Endothelial cell of umbilical vein (primary cell): ENCODE measurements around the gene SIAE. TPM values are rescaled to one million over a fixed set of nuclear protein-coding genes. Genes with fewer than 3 reads are reported as not detected.

Experiments used
- BruUV-seq: library from RNA; stranded (reverse); fragments of 400-500 nt; replicated peaks from 2 replicates; lab custom pipeline; 2021; lab: Mats Ljungman, UMichigan
- CTCF ChIA-PET: fragments of 300-600, 350-600 bp; sonication (Branson Sonifier 250); formaldehyde crosslinking; loops from one replicate; lab custom pipeline; 2021; ENCODE audit warnings: antibody characterized with exemption, inconsistent platforms; lab: Charles Lee
- POLR2A ChIA-PET: fragments of 300-600, 350-600 bp; sonication (Branson Sonifier 250); formaldehyde crosslinking; loops from one replicate; lab custom pipeline; 2021; ENCODE audit warnings: antibody characterized with exemption, inconsistent platforms; lab: Charles Lee
- DNase-seq: peaks from one replicate; pipeline ENCODE4 v3.0.0-alpha.2; 2011; ENCODE audit warnings: low read depth, low spot score
- FAIRE-seq: peaks from 2 replicates; lab custom pipeline; 2011; peaks lifted over from hg19 to GRCh38; lab: Jason Lieb, UNC
- H2AFZ ChIP-seq: 2 replicates; pipeline ENCODE4 v1.6.0; 2012; ENCODE audit warnings: low read depth, low read length, control low read depth, inconsistent platforms
- H3K27ac ChIP-seq: 2 replicates; pipeline ENCODE4 v1.5.1; 2011; ENCODE audit warnings: low read depth, mild to moderate bottlenecking, control low read depth, low read length, moderate library complexity; ENCODE audit not compliant: insufficient read depth
- H3K27me3 ChIP-seq, 2 experiments: 2 replicates each; pipeline versions ENCODE4 v1.6.0 to v1.6.1; 2011; ENCODE audit warnings: low read length in 2 of 2, mixed read lengths in 1 of 2; ENCODE audit not compliant: control insufficient read depth in 2 of 2, insufficient read depth in 2 of 2
- H3K36me3 ChIP-seq, 2 experiments: 2 replicates in 1 of 2; 3 replicates in 1 of 2; pipeline ENCODE4 v1.5.1; 2011; ENCODE audit warnings: low read length in 2 of 2, mild to moderate bottlenecking in 1 of 2, moderate library complexity in 1 of 2; ENCODE audit not compliant: control insufficient read depth in 2 of 2, insufficient read depth in 2 of 2; ENCODE audit errors: extremely low read depth in 1 of 2
- H3K4me1 ChIP-seq: 3 replicates; pipeline ENCODE4 v1.5.1; 2011; ENCODE audit warnings: mild to moderate bottlenecking, low read length; ENCODE audit not compliant: control insufficient read depth, insufficient read depth; ENCODE audit errors: extremely low read depth
- H3K4me2 ChIP-seq: 2 replicates; pipeline ENCODE4 v1.6.1; 2011; ENCODE audit warnings: low read length, control low read depth, mixed read lengths; ENCODE audit not compliant: insufficient read depth
- H3K4me3 ChIP-seq, 3 experiments: fragments of 200-600 bp in 1 of 3; sonication (generic), shearing (Covaris generic) in 1 of 3; replicated peaks in 1 of 3; 2 replicates each; pipeline ENCODE4 v1.5.1; 2011 to 2016; ENCODE audit warnings: control low read depth in 3 of 3, low read length in 3 of 3, mild to moderate bottlenecking in 2 of 3, inconsistent platforms in 1 of 3, low read depth in 1 of 3, moderate library complexity in 1 of 3; ENCODE audit not compliant: insufficient read depth in 1 of 3
- H3K79me2 ChIP-seq: 2 replicates; pipeline ENCODE4 v1.6.0; 2012; ENCODE audit warnings: low read length, inconsistent platforms; ENCODE audit not compliant: control insufficient read depth, insufficient read depth
- H3K9ac ChIP-seq: replicated peaks from 2 replicates; pipeline ENCODE3; 2011; ENCODE audit warnings: low read length, control low read depth; ENCODE audit not compliant: insufficient read depth; ENCODE audit errors: extremely low read depth
- H3K9me1 ChIP-seq: replicated peaks from 3 replicates; pipeline ENCODE4 v1.6.0; 2011; ENCODE audit warnings: mild to moderate bottlenecking, low read length; ENCODE audit not compliant: control insufficient read depth, insufficient read depth; ENCODE audit errors: extremely low read depth
- H3K9me3 ChIP-seq: replicated peaks from 2 replicates; pipeline ENCODE4 v1.5.1; 2012; ENCODE audit warnings: low read length, inconsistent platforms; ENCODE audit not compliant: control insufficient read depth, insufficient read depth
- H4K20me1 ChIP-seq: replicated peaks from 2 replicates; pipeline ENCODE3; 2011; ENCODE audit warnings: mild to moderate bottlenecking, low read length; ENCODE audit not compliant: control insufficient read depth, insufficient read depth; ENCODE audit errors: extremely low read depth
- EZH2 ChIP-seq: IDR thresholded peaks from 2 replicates; pipeline ENCODE4 v1.6.1; 2012; ENCODE audit warnings: borderline replicate concordance, low read depth, mild to moderate bottlenecking, moderate library complexity, low read length, inconsistent platforms; ENCODE audit not compliant: severe bottlenecking
- FOS ChIP-seq: IDR thresholded peaks from 2 replicates; pipeline ENCODE4 v1.6.1; 2011; ENCODE audit warnings: mild to moderate bottlenecking, low read length, moderate library complexity, borderline replicate concordance; ENCODE audit not compliant: insufficient read depth
- GATA2 ChIP-seq: IDR thresholded peaks from 2 replicates; pipeline ENCODE4 v1.7.0; 2011; ENCODE audit warnings: low read depth, mild to moderate bottlenecking, moderate library complexity, mixed read lengths, low read length; ENCODE audit not compliant: insufficient read length, insufficient read depth
- JUN ChIP-seq: IDR thresholded peaks from 2 replicates; pipeline ENCODE4 v1.6.1; 2011; ENCODE audit warnings: borderline replicate concordance, low read depth; ENCODE audit not compliant: insufficient read length, insufficient read depth
- MYC ChIP-seq: IDR thresholded peaks from one replicate; pipeline ENCODE4 v1.6.1; 2011; ENCODE audit warnings: mild to moderate bottlenecking, low read depth, low read length
- POLR2A ChIP-seq: IDR thresholded peaks from 2 replicates; pipeline ENCODE4 v1.6.1; 2012; ENCODE audit warnings: low read depth, mild to moderate bottlenecking, control low read depth, low read length
- POLR2AphosphoS5 ChIP-seq: IDR thresholded peaks from 2 replicates; pipeline ENCODE4 v1.6.1; 2012; ENCODE audit warnings: low read depth, mild to moderate bottlenecking, control low read depth, low read length, moderate library complexity; ENCODE audit not compliant: insufficient read depth
- dilution Hi-C: fragments of 300-500 bp; cut with MboI; formaldehyde crosslinking; loops from one replicate; pipeline ENCODE4 v1.15.0; 2019; ENCODE audit warnings: low sequenced_read_pairs; ENCODE audit not compliant: extremely low pct_ligation_motif_present
- intact Hi-C: fragments of 100-400 bp; cut with micrococcal nuclease; formaldehyde crosslinking; loops from one replicate; pipeline ENCODE4 v1.10.0; 2022
- polyA plus RNA-seq, 4 experiments: library from polyadenylated mRNA; depleted of rRNA in 3 of 4; stranded (reverse) in 3 of 4; unstranded in 1 of 4; fragments of >200 nt; gene quantifications; 2 replicates each; pipeline versions ENCODE4 v1.2.1 to v1.2.3, GENCODE V29; 2011 to 2012; ENCODE audit warnings: missing spikeins in 1 of 4
- total RNA-seq: library from RNA; stranded (reverse); gene quantifications from 2 replicates; pipeline ENCODE4 v1.2.3, GENCODE V29; 2021
- TF ChIP-seq, protein P1 (sequence below), 2 donors: IDR thresholded peaks; 1 replicate in 1 of 2; 2 replicates in 1 of 2; pipeline ENCODE4 v1.5.1; 2011; ENCODE audit warnings: low read length in 2 of 2, mild to moderate bottlenecking in 2 of 2, moderate library complexity in 2 of 2, control low read depth in 1 of 2, inconsistent platforms in 1 of 2, low read depth in 1 of 2; ENCODE audit not compliant: insufficient read depth in 1 of 2; ENCODE audit errors: extremely low read depth in 1 of 2
- TF ChIP-seq, protein P2 (sequence below): IDR thresholded peaks from 2 replicates; pipeline ENCODE4 v1.6.1; 2011; ENCODE audit not compliant: insufficient read depth, insufficient read length

SIAE gene
- total and polyA plus RNA-seq, 2 donors (not counting 3 experiments of a cell fraction or from before 2014, with no cell fraction given), result 16.9 to 23.9 TPM

DNA sequence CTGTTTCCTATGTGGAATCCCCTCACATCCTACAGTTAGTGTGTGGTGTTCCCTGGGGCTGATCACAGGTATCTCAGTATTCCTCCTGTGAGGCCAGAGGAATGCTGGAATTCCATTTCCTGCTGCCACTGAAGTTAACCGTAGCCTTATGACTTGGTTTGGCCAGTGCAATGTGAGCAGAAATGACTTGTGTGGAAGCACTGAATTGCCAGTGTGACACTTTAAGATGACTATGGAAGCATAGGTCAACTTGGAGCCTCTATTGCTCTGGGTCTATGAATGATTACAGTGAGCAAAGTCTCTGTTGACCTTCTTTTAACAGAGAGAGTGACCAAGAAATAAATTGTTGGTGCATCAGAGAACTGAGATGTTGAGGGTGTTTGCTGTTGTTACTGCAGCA is 34.4 kb downstream of the SIAE start:
- Histone ChIP-seq H3K4me1 (peaks cover 11% of the 10 kb centered on the region), H3K27me3 (no peaks in the 10 kb centered on the region), H3K36me3 (peaks cover 5 to 7% of the 10 kb centered on the region in 2 experiments), H3K9ac (no peak overlapping the region), H3K79me2 (no peaks in the 10 kb centered on the region), H3K27ac (no peak overlapping the region), H3K4me3 (no peak overlapping the region), H3K9me3 (no peaks in the 10 kb centered on the region), H2AFZ (no peak overlapping the region), H3K4me2 (no peak overlapping the region), H3K9me1 (no peaks in the 10 kb centered on the region), H4K20me1 (no peaks in the 10 kb centered on the region)
- dilution Hi-C loops, result no loop called here
- BruUV-seq, result no TSS peak
- DNase-seq, result no peak
- intact Hi-C loops, result no loop called here
- FAIRE-seq, result no peak
- CTCF ChIA-PET, result interaction anchor here (0.8 to 3.7 kb wide), 5 partner anchors 10 to 237 kb away, joined by 3 to 22 read pairs (median 4); partner anchors contain the start of gene ROBO3
- TF ChIP-seq, protein P1, sequence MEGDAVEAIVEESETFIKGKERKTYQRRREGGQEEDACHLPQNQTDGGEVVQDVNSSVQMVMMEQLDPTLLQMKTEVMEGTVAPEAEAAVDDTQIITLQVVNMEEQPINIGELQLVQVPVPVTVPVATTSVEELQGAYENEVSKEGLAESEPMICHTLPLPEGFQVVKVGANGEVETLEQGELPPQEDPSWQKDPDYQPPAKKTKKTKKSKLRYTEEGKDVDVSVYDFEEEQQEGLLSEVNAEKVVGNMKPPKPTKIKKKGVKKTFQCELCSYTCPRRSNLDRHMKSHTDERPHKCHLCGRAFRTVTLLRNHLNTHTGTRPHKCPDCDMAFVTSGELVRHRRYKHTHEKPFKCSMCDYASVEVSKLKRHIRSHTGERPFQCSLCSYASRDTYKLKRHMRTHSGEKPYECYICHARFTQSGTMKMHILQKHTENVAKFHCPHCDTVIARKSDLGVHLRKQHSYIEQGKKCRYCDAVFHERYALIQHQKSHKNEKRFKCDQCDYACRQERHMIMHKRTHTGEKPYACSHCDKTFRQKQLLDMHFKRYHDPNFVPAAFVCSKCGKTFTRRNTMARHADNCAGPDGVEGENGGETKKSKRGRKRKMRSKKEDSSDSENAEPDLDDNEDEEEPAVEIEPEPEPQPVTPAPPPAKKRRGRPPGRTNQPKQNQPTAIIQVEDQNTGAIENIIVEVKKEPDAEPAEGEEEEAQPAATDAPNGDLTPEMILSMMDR (IDR thresholded peaks at IDR 0.05; ENCODE audit: extremely low read depth in 1 of 2, insufficient read depth in 1 of 2, low read depth in 1 of 2, low read length in 2 of 2), result no peak
- TF ChIP-seq POLR2AphosphoS5 (no peak), POLR2A (no peak), EZH2 (no peak), FOS (no peak), MYC (no peak), GATA2 (no peak), JUN (no peak)
- TF ChIP-seq, protein P2, sequence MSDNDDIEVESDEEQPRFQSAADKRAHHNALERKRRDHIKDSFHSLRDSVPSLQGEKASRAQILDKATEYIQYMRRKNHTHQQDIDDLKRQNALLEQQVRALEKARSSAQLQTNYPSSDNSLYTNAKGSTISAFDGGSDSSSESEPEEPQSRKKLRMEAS, result no peak
- POLR2A ChIA-PET, result no interaction called here
